Ovary (tissue), 3 donors: ENCODE data around the gene CERS6.

Source experiments
- EP300 ChIP-seq: sonication (generic); formaldehyde crosslinking; IDR thresholded peaks from one replicate; pipeline ENCODE4 v1.6.1; 2017; ENCODE audit warnings: antibody characterized with exemption
- POLR2A ChIP-seq: fragments of 450-650 bp; IDR thresholded peaks from one replicate; pipeline ENCODE4 v1.6.1; 2017; ENCODE audit warnings: antibody characterized with exemption, mild to moderate bottlenecking, moderate library complexity
- TF ChIP-seq, protein P1 (sequence below), 3 donors: fragments of 450-650 bp in 2 of 3; fragments of 200-600 bp in 1 of 3; IDR thresholded peaks; one replicate each; pipeline versions ENCODE4 v1.5.1 to v1.8.0; 2016 to 2022; ENCODE audit warnings: antibody characterized with exemption in 3 of 3, mild to moderate bottlenecking in 1 of 3
- donor health status: DM: no; HTN: no; CAD: no.

DNA sequence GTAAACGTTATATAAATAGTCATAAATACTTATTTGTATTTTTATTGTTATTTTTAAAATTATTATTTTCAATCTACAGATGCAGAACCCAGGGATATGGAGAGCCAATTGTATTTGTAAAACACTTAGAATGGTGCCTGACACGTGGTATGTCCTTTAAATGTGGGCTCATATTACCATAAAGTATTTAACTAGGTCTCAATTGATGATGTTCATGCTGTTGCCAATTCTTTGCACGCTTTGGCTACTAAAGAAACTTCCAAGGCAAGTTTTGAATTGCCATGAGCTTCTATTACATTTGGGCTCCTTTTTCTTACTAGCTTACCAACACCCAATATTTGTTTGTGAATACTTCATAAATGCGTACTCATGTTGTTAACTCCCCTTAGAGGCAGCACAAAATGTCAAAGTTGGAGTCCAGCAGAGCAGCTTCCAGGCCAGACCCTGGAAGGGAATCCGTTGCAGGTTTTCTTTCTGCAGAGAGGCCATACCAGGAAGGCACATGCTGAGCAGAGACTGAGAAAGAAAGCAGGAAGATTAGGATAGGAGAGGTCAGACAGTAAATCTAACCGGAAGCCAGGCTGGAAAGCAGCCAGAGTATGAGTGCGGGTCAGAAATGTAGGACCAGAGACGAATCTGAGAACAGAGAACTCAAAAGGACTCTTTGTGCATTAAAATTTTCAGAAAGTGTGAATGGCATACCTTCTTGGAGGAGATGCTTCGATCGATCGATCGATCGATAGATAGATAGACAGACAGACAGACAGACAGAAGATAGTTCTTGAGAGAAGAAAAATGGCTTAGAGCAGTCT lies 342.2 kb downstream of the CERS6 start:
- TF ChIP-seq, protein P1, sequence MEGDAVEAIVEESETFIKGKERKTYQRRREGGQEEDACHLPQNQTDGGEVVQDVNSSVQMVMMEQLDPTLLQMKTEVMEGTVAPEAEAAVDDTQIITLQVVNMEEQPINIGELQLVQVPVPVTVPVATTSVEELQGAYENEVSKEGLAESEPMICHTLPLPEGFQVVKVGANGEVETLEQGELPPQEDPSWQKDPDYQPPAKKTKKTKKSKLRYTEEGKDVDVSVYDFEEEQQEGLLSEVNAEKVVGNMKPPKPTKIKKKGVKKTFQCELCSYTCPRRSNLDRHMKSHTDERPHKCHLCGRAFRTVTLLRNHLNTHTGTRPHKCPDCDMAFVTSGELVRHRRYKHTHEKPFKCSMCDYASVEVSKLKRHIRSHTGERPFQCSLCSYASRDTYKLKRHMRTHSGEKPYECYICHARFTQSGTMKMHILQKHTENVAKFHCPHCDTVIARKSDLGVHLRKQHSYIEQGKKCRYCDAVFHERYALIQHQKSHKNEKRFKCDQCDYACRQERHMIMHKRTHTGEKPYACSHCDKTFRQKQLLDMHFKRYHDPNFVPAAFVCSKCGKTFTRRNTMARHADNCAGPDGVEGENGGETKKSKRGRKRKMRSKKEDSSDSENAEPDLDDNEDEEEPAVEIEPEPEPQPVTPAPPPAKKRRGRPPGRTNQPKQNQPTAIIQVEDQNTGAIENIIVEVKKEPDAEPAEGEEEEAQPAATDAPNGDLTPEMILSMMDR (IDR thresholded peaks at IDR 0.05), result no peak
- TF ChIP-seq EP300 (no peak), POLR2A (no peak)
